Retinal pigment epithelial cell (primary cell): ENCODE results near the gene DNAH14.
A peak's percentile ranks its signal among the peaks of the same experiment; 100 is the strongest.

Experiments used
- DNase-seq: peaks from one replicate; pipeline ENCODE4 v3.0.0-alpha.2; 2010; ENCODE audit warnings: low read depth
- H3K4me3 ChIP-seq: 2 replicates; pipeline ENCODE4 v1.5.1; 2011; ENCODE audit warnings: mild to moderate bottlenecking, low read length, control low read depth, moderate library complexity
- CTCF ChIP-seq: conservative IDR thresholded peaks from 2 replicates; pipeline ENCODE4 v1.5.1; 2011; ENCODE audit warnings: low read depth, low read length, control low read depth, inconsistent platforms

DNAH14 gene

GRCh38 chr1:225437710-225438437 lies 508.4 kb downstream of the DNAH14 start:
- DNase-seq, result no peak
- peak; percentile 74 for TF ChIP-seq CTCF
- H3K4me3 ChIP-seq, result no peak overlapping the region

- no peak for TF ChIP-seq CTCF
- no peak for DNase-seq
- no peak overlapping the region for H3K4me3 ChIP-seq
Observed at GRCh38 chr1:225440380-225441221, 511.1 kb downstream of the DNAH14 start.

GRCh38 chr1:225441314-225442122 lies 512.0 kb downstream of the DNAH14 start:
- peak; percentile 63 for TF ChIP-seq CTCF
- no peak overlapping the region for H3K4me3 ChIP-seq
- no peak for DNase-seq

DNA sequence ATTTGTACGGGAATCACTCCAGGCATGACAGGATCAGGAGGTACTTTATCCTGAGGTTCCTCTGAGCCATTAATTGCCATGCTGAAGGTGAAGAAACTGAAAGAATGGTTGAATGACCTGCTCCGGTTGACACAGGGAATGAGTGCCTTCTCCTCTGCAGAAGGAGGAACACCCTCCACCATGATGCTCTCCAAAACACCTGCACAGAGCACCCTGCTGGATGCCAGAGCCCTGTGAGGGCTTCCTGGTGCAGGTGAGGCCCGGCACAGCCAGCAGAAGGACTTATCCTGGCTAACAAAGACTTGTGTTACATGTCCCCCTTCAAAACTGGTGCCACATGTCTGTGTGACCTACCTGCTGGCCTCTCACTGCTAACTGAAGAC lies 512.6 kb downstream of the DNAH14 start:
- DNase-seq, result no peak
- TF ChIP-seq CTCF, result no peak

DNA sequence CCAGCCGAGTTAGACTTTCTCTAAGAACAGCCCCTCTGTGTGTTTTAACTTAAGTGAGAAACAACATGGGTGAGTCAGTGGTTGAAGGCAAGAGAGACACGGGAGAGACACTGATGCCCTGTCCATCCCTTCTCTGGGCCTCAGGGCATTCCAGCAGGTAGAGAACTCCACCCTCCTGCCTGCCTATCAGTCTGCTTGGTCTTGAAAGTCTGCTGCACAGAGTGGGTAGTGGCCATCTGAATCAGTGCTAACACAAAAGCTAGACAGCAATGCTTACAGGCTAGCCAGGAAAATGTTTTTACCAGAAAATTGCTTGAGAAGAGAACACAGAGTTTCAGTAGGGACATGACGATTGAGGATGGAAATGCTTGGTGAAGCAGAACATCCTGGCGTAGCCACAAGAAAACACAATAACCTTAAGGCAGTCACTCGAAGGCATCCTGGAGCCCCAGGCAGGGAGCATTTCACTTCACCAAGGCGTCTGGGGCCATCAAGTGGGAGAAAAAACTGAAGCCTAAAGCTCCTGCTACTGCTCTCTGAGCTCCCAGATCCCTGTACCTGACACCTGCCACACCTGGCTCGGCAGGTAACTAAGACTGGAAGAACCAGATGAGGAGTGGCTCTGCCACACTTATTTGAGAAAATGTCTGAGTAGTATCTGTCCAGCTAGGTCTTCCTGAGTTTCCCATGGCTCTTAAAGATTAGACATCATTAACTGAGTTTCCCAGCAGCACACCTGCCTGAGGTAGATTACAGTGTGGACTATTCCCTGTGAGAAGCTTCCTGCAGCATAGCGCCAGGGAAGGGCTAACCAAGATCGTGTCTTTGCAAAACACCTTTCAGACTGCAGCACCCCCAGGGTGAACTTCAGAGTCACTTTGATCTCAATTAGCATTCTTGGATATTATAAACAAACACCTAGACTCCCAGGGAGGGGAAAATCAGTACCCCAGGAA lies 516.4 kb downstream of the DNAH14 start:
- DNase-seq, result no peak
- H3K4me3 ChIP-seq, result no peak overlapping the region
- no peak for TF ChIP-seq CTCF

More for the DNA sequence above, 512.6 kb downstream of the DNAH14 start:
- H3K4me3 ChIP-seq, result no peak overlapping the region

DNA sequence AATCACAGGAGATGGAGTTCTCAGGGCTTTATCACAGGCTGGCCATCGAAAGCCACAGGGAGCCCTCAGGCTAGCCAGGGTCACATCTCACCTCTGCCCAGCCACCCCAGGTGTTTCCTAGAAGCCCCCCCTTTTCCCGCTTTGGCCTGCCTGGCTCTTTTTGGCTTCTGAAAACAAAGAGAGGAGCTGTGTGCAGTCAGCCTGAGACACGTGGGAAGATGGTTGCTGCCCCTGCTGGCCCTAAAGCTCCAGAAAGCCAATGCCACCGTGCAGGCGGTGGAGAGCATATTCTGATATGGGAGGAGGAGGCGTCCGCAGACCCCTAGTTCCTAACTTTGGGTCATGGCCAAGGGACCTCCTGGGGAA lies 517.1 kb downstream of the DNAH14 start:
- DNase-seq, result no peak
- TF ChIP-seq CTCF, result no peak
- H3K4me3 ChIP-seq, result no peak overlapping the region
